Measurements from ENCODE around the gene PFDN2.

PFDN2 gene

GRCh38 chr1:161099090-161099802 lies 18.6 kb downstream of the PFDN2 start:
- H3K27ac ChIP-seq (ENCODE audit: low read length): no peak overlapping the region
- peak overlapping the region; percentile 68; the same call in 1 of the 2 replicates for H3K4me3 ChIP-seq (ENCODE audit: low read length)
- H3K4me1 ChIP-seq (ENCODE audit: control insufficient read depth, insufficient read depth, low read length): no peaks in the 10 kb centered on the region
- H3K9me3 ChIP-seq (ENCODE audit: control insufficient read depth, insufficient read depth, low read length): no peaks in the 10 kb centered on the region
- peaks cover 8% of the 10 kb centered on the region; the same call in 1 of the 2 replicates for H3K36me3 ChIP-seq (ENCODE audit: control insufficient read depth, insufficient read depth, low read length)
- WGBS (ENCODE audit: insufficient coverage, insufficient read length): no CpG with 5 or more reads among the region's 9 CpGs
- DNase-seq (ENCODE audit: low read depth, low spot score): no peak
- H3K27me3 ChIP-seq (ENCODE audit: control insufficient read depth, insufficient read depth, low read length): no peaks in the 10 kb centered on the region

DNA sequence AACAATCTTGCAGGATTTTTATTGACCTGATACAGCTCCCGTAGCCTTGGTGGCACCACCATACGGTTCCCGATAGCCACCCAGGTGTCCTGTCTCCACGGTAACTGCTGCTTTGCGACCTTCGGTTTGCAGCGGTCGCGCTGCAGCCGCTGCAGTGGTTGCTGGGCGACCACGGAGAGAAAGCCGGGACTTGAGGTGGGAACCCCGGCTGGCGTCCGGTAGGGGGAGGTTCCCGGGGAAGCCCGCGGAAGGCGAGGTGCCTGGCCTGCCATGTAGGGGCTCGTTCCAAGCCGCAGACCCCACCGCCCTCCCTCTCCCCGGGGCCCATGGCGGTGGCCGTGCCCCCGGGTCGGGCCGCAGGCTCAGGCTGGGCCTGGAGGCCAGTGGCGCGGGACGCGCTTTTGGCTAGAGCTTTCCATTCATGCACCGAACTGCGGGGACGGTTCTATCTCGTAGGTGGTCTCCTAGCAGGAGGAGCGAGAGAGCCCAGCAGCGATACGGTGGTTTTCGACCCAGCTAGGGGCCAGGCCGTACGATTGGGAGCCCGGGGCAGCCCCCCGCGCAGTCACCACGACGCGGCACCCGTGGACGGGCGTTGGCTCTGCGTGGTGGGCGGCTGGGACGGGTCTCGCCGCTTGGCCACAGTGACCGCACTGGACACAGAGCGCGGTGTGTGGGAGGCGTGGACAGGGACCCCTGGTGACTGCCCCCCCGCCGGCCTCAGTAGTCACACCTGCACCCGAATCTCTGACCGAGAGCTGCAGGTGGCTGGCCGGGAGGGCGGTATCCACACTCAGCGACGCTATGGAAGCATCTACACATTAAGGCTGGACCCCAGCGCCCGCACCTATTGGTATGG lies 19.4 kb downstream of the PFDN2 start, which contains the start of gene KLHDC9:
TSS of gene KLHDC9 (plus strand) at position 152 of the 859 bp plus-strand sequence. CDS start at position 327, 175 bp downstream.
- DNase-seq (ENCODE audit: low read depth, low spot score): peak; percentile 89
- no peak within 1 kb of the TSS for H3K27ac ChIP-seq (ENCODE audit: low read length)
- H3K4me1 ChIP-seq (ENCODE audit: control insufficient read depth, insufficient read depth, low read length): no peaks in the 10 kb centered on the region
- peaks cover 8% of the 10 kb centered on the region; the same call in 1 of the 2 replicates for H3K36me3 ChIP-seq (ENCODE audit: control insufficient read depth, insufficient read depth, low read length)
- peak within 1 kb of the TSS; percentile 68 for H3K4me3 ChIP-seq (ENCODE audit: low read length)
- H3K27me3 ChIP-seq (ENCODE audit: control insufficient read depth, insufficient read depth, low read length): no peaks in the 10 kb centered on the region
- no CpG with 5 or more reads among the region's 71 CpGs for WGBS (ENCODE audit: insufficient coverage, insufficient read length)
- H3K9me3 ChIP-seq (ENCODE audit: control insufficient read depth, insufficient read depth, low read length): no peaks in the 10 kb centered on the region

- no peaks in the 10 kb centered on the region for H3K27me3 ChIP-seq (ENCODE audit: control insufficient read depth, insufficient read depth, low read length)
- H3K4me3 ChIP-seq (ENCODE audit: low read length): no peak overlapping the region
- H3K9me3 ChIP-seq (ENCODE audit: control insufficient read depth, insufficient read depth, low read length): no peaks in the 10 kb centered on the region
- H3K36me3 ChIP-seq (ENCODE audit: control insufficient read depth, insufficient read depth, low read length): peaks cover 1% of the 10 kb centered on the region; the same call in 1 of the 2 replicates
- no peaks in the 10 kb centered on the region for H3K4me1 ChIP-seq (ENCODE audit: control insufficient read depth, insufficient read depth, low read length)
- no peak overlapping the region for H3K27ac ChIP-seq (ENCODE audit: low read length)
- no peak for DNase-seq (ENCODE audit: low read depth, low spot score)
- no CpG with 5 or more reads among the region's 1 CpG for WGBS (ENCODE audit: insufficient coverage, insufficient read length)
Observed at GRCh38 chr1:161096530-161096929, 21.3 kb downstream of the PFDN2 start.

- Histone ChIP-seq H3K4me1 (ENCODE audit: control insufficient read depth, insufficient read depth, low read length) (no peaks in the 10 kb centered on the region), H3K27me3 (ENCODE audit: control insufficient read depth, insufficient read depth, low read length) (no peaks in the 10 kb centered on the region), H3K27ac (ENCODE audit: low read length) (no peak overlapping the region), H3K9me3 (ENCODE audit: control insufficient read depth, insufficient read depth, low read length) (no peaks in the 10 kb centered on the region), H3K36me3 (ENCODE audit: control insufficient read depth, insufficient read depth, low read length) (no peaks in the 10 kb centered on the region), H3K4me3 (ENCODE audit: low read length) (no peak overlapping the region)
- no CpG with 5 or more reads among the region's 2 CpGs for WGBS (ENCODE audit: insufficient coverage, insufficient read length)
- no peak for DNase-seq (ENCODE audit: low read depth, low spot score)
Observed at GRCh38 chr1:161096015-161096414, 21.8 kb downstream of the PFDN2 start.

DNA sequence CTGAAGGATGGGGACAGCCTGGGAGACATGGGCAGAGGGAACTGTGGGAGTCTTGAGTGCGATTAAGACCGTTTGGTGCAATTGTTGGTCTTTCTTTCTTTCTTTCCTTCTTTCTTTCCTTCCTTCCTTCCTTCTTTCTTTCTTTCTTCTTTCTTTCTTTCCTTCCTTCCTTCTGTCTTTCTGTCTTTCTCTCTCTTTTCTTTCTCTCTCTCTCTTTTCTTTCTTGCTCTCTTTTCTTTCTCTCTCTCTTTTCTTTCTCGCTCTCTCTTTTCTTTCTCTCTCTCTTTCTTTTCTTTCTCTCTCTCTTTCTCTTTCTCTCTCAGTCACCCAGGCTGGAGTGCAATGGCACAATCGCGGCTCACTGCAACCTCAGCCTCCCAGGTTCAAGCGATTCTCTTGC lies 22.6 kb downstream of the PFDN2 start:
- Histone ChIP-seq H3K4me1 (ENCODE audit: control insufficient read depth, insufficient read depth, low read length) (no peaks in the 10 kb centered on the region), H3K27me3 (ENCODE audit: control insufficient read depth, insufficient read depth, low read length) (no peaks in the 10 kb centered on the region), H3K4me3 (ENCODE audit: low read length) (no peak overlapping the region), H3K9me3 (ENCODE audit: control insufficient read depth, insufficient read depth, low read length) (no peaks in the 10 kb centered on the region), H3K27ac (ENCODE audit: low read length) (no peak overlapping the region), H3K36me3 (ENCODE audit: control insufficient read depth, insufficient read depth, low read length) (no peaks in the 10 kb centered on the region)
- WGBS (ENCODE audit: insufficient coverage, insufficient read length): no CpG with 5 or more reads among the region's 6 CpGs
- DNase-seq (ENCODE audit: low read depth, low spot score): no peak

DNA sequence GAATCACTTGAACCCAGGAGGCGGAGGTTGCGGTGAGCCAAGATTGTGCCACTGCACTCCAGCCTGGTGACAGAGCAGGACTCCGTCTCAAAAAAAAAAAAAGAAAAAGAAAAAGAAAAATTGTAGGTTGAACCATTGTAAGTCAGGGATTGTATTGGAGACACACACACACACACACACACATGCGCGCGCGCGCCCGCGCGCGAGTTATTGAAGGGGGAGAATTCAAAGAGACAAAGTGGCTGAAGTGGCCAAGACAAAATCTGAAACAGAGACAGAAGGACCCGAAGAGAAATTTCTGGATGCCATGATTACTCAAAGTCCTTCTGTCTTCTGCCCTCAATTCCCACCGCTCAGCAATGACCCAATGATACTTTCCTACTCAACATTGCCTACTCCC lies 23.4 kb downstream of the PFDN2 start:
- WGBS (ENCODE audit: insufficient coverage, insufficient read length): no CpG with 5 or more reads among the region's 14 CpGs
- no peak for DNase-seq (ENCODE audit: low read depth, low spot score)
- no peaks in the 10 kb centered on the region for H3K27me3 ChIP-seq (ENCODE audit: control insufficient read depth, insufficient read depth, low read length)

GRCh38 chr1:161092621-161093028 lies 25.2 kb downstream of the PFDN2 start:
- DNase-seq (ENCODE audit: low read depth, low spot score): no peak
- H3K4me1 ChIP-seq (ENCODE audit: control insufficient read depth, insufficient read depth, low read length): 0 out of 2 replicates have a peak, but pooled peaks cover 2% of the 10 kb centered on the region
- WGBS (ENCODE audit: insufficient coverage, insufficient read length): no CpG with 5 or more reads among the region's 3 CpGs

More for the DNA sequence above, 23.4 kb downstream of the PFDN2 start:
- Histone ChIP-seq H3K4me1 (ENCODE audit: control insufficient read depth, insufficient read depth, low read length) (no peaks in the 10 kb centered on the region), H3K27ac (ENCODE audit: low read length) (no peak overlapping the region), H3K36me3 (ENCODE audit: control insufficient read depth, insufficient read depth, low read length) (no peaks in the 10 kb centered on the region), H3K4me3 (ENCODE audit: low read length) (no peak overlapping the region), H3K9me3 (ENCODE audit: control insufficient read depth, insufficient read depth, low read length) (no peaks in the 10 kb centered on the region)

DNA sequence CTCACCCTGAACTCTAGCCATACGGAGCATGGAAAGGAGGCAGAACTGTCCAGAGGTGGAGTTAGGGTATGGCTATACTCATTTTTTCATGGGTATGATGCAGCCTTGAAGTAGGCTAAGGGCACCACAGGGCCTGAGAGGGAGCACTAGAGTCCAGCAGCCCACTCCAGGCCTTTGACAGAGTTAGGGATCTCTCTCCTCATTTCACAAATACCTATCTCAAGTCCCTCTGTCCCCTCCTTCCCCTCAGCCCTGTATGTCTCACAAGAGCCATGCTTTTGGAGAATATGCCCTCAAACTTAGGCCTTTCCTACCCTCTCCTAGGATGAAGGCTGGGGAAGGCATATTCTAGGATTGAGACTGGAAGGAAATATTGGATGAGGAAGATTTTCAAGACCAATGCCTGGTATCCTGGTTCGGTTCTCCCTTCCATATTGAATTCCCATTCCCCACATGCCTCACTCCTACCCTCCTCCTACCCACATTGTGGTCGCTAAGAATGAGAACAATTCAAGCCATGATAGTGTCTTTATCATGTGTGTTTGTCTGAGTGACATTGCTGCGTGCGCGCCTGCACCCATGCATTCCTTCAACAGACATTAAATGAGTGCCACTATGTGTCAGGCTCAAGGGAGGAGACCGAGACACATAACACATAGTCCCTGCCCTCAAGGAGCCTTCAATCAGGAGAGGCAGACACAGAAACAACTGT lies 25.9 kb downstream of the PFDN2 start:
- WGBS (ENCODE audit: insufficient coverage, insufficient read length): no CpG with 5 or more reads among the region's 7 CpGs
- Histone ChIP-seq H3K27ac (ENCODE audit: low read length) (no peak overlapping the region), H3K4me3 (ENCODE audit: low read length) (no peak overlapping the region), H3K36me3 (ENCODE audit: control insufficient read depth, insufficient read depth, low read length) (no peaks in the 10 kb centered on the region), H3K27me3 (ENCODE audit: control insufficient read depth, insufficient read depth, low read length) (no peaks in the 10 kb centered on the region), H3K9me3 (ENCODE audit: control insufficient read depth, insufficient read depth, low read length) (no peaks in the 10 kb centered on the region), H3K4me1 (ENCODE audit: control insufficient read depth, insufficient read depth, low read length) (0 out of 2 replicates have a peak, but pooled peaks cover 2% of the 10 kb centered on the region)
- no peak for DNase-seq (ENCODE audit: low read depth, low spot score)

More at GRCh38 chr1:161092621-161093028, 25.2 kb downstream of the PFDN2 start:
- Histone ChIP-seq H3K27ac (ENCODE audit: low read length) (no peak overlapping the region), H3K9me3 (ENCODE audit: control insufficient read depth, insufficient read depth, low read length) (no peaks in the 10 kb centered on the region), H3K27me3 (ENCODE audit: control insufficient read depth, insufficient read depth, low read length) (no peaks in the 10 kb centered on the region), H3K4me3 (ENCODE audit: low read length) (no peak overlapping the region), H3K36me3 (ENCODE audit: control insufficient read depth, insufficient read depth, low read length) (no peaks in the 10 kb centered on the region)

GRCh38 chr1:161091093-161091492 lies 26.7 kb downstream of the PFDN2 start:
- Histone ChIP-seq H3K4me3 (ENCODE audit: low read length) (no peak overlapping the region), H3K4me1 (ENCODE audit: control insufficient read depth, insufficient read depth, low read length) (0 out of 2 replicates have a peak, but pooled peaks cover 2% of the 10 kb centered on the region), H3K27ac (ENCODE audit: low read length) (no peak overlapping the region), H3K9me3 (ENCODE audit: control insufficient read depth, insufficient read depth, low read length) (no peaks in the 10 kb centered on the region), H3K36me3 (ENCODE audit: control insufficient read depth, insufficient read depth, low read length) (no peaks in the 10 kb centered on the region), H3K27me3 (ENCODE audit: control insufficient read depth, insufficient read depth, low read length) (no peaks in the 10 kb centered on the region)
- no peak for DNase-seq (ENCODE audit: low read depth, low spot score)
- no CpG with 5 or more reads among the region's 5 CpGs for WGBS (ENCODE audit: insufficient coverage, insufficient read length)

DNA sequence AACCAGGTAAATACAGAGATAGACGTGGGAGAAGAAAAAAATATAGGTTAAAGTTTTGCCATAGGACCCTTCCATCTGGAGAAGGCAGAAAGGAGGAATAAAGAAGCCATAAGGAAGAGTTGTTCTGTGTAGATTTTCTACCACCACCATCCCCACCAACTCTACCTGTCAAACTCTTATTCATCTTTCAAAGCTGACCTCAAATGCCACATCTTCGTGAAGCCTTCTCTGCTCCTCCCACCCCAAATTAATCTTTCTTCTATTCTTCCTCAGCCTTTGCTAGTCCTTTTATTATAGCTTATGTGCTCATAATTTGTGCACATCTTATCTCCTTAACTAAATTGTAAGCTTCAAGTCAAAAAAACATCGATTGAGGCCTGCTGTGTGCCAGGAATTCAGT lies 27.2 kb downstream of the PFDN2 start:
- WGBS (ENCODE audit: insufficient coverage, insufficient read length): no CpG with 5 or more reads among the region's 3 CpGs

More for the DNA sequence above, 27.2 kb downstream of the PFDN2 start:
- DNase-seq (ENCODE audit: low read depth, low spot score): no peak
- Histone ChIP-seq H3K9me3 (ENCODE audit: control insufficient read depth, insufficient read depth, low read length) (no peaks in the 10 kb centered on the region), H3K36me3 (ENCODE audit: control insufficient read depth, insufficient read depth, low read length) (no peaks in the 10 kb centered on the region), H3K4me1 (ENCODE audit: control insufficient read depth, insufficient read depth, low read length) (0 out of 2 replicates have a peak, but pooled peaks cover 2% of the 10 kb centered on the region), H3K27me3 (ENCODE audit: control insufficient read depth, insufficient read depth, low read length) (no peaks in the 10 kb centered on the region), H3K27ac (ENCODE audit: low read length) (no peak overlapping the region), H3K4me3 (ENCODE audit: low read length) (no peak overlapping the region)
